ENCODE data around the gene SNX8.
"Not testable (repeated sequence)": the region's sequence is repeated elsewhere in the genome, so short reads cannot be mapped to it uniquely, and the experiment has no call there.

SNX8 gene

GRCh38 chr7:2347351-2348063 lies 33.3 kb upstream of the SNX8 start:
- not testable (repeated sequence) for H3K27ac Mint-ChIP-seq, H3K9me3 Mint-ChIP-seq, DNase-seq, H3K4me3 Mint-ChIP-seq, H3K27me3 Mint-ChIP-seq
- ATAC-seq, result peak; percentile 28
- peaks cover 11% of the 10 kb centered on the region for H3K4me1 Mint-ChIP-seq

- ATAC-seq, result no peak
- H3K4me1 Mint-ChIP-seq, result no peaks in the 10 kb centered on the region
- no peak overlapping the region for H3K4me3 Mint-ChIP-seq
- H3K9me3 Mint-ChIP-seq, result no peaks in the 10 kb centered on the region
- H3K27ac Mint-ChIP-seq, result no peak overlapping the region
- DNase-seq, result no peak
- no peaks in the 10 kb centered on the region for H3K27me3 Mint-ChIP-seq
Observed at GRCh38 chr7:2336626-2337299, 22.5 kb upstream of the SNX8 start.

GRCh38 chr7:2332606-2333231 lies 18.5 kb upstream of the SNX8 start:
- DNase-seq, H3K4me1 Mint-ChIP-seq, H3K4me3 Mint-ChIP-seq, H3K27me3 Mint-ChIP-seq, ATAC-seq, H3K9me3 Mint-ChIP-seq: not testable (repeated sequence)
- H3K27ac Mint-ChIP-seq, result peak overlapping the region in 1 of 2 donors; percentile 40

GRCh38 chr7:2331707-2332106 lies 17.5 kb upstream of the SNX8 start:
- Mint-ChIP-seq H3K27me3 (no peaks in the 10 kb centered on the region), H3K4me1 (no peaks in the 10 kb centered on the region), H3K27ac (no peak overlapping the region), H3K4me3 (no peak overlapping the region), H3K9me3 (no peaks in the 10 kb centered on the region)
- DNase-seq (no peak), ATAC-seq (no peak)

DNA sequence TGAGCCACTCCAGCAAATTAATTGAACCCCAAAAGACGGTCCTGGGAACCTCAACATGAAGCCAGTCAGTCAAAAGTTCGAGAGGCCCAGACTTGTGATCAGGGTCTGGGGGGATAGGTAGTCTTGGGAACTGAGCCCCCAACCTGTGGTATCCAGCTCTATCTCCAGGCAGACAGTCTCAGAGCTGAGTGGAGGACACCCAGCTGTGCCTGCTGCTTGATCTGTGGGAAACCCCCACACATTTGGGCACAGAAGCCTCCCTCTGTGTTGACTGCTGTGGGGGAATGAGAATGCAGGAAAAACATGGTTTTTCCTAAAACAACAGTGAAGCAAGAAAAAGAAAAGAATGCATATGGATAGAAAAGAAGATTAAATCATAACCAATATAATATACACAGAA lies 16.3 kb upstream of the SNX8 start:
- Mint-ChIP-seq H3K27ac (no peak overlapping the region), H3K4me1 (no peaks in the 10 kb centered on the region), H3K9me3 (no peaks in the 10 kb centered on the region), H3K27me3 (no peaks in the 10 kb centered on the region), H3K4me3 (no peak overlapping the region)
- DNase-seq (no peak), ATAC-seq (no peak)

GRCh38 chr7:2326951-2327350 lies 12.7 kb upstream of the SNX8 start:
- DNase-seq (no peak), ATAC-seq (no peak)
- Mint-ChIP-seq H3K4me1 (peaks cover 7% of the 10 kb centered on the region), H3K27me3 (no peaks in the 10 kb centered on the region), H3K4me3 (no peak overlapping the region), H3K9me3 (no peaks in the 10 kb centered on the region), H3K27ac (no peak overlapping the region)

- H3K27me3 Mint-ChIP-seq, result no peaks in the 10 kb centered on the region
- ATAC-seq (no peak), DNase-seq (no peak)
- no peaks in the 10 kb centered on the region for H3K9me3 Mint-ChIP-seq
- no peak overlapping the region for H3K4me3 Mint-ChIP-seq
- H3K4me1 Mint-ChIP-seq, result peaks cover 7% of the 10 kb centered on the region
- H3K27ac Mint-ChIP-seq, result no peak overlapping the region
Observed at GRCh38 chr7:2325162-2325561, 10.9 kb upstream of the SNX8 start.

GRCh38 chr7:2321020-2321419 lies 6.8 kb upstream of the SNX8 start:
- Mint-ChIP-seq H3K4me3 (no peak overlapping the region), H3K4me1 (peaks cover 7% of the 10 kb centered on the region), H3K27ac (no peak overlapping the region), H3K9me3 (no peaks in the 10 kb centered on the region), H3K27me3 (no peaks in the 10 kb centered on the region)
- DNase-seq (no peak), ATAC-seq (no peak)

DNA sequence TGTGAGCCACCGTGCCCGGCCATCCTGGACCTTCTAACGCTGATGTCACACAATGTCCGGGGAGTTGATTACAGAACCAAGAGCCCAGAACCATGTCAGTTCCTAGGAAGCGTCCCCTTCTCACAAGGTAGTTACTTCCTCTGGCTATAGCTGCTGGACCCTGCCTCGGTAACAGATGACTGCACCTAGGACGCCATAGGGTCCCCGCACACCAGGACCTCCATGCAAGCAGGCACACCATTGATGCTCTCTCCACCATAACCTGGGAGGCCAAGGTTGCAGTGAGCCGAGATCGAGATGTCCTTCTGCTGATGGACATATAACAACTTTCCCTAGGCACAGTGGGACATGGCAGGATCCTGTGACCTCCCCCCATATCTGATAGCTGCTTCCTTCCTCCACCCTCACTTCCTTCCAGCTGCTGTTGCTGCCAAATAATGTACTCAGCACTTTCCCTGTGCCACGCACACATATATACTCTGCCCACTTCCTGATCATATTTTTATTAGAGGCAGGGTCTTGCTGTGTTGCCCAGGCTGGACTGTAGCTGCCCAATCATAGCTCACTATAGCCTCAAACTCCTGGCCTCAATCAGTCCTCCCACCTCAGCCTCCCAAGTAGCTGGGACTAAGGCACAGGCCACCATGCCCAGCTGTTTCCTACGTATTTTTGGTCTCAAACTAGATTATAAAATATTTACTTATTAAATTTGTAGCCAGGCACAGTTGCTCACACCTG lies 3.5 kb upstream of the SNX8 start:
- ATAC-seq, result no peak
- no peak overlapping the region for H3K4me3 Mint-ChIP-seq
- DNase-seq, result no peak
- no peaks in the 10 kb centered on the region for H3K9me3 Mint-ChIP-seq
- no peak overlapping the region for H3K27ac Mint-ChIP-seq
- H3K27me3 Mint-ChIP-seq, result no peaks in the 10 kb centered on the region
- H3K4me1 Mint-ChIP-seq, result peaks cover 10% of the 10 kb centered on the region

DNA sequence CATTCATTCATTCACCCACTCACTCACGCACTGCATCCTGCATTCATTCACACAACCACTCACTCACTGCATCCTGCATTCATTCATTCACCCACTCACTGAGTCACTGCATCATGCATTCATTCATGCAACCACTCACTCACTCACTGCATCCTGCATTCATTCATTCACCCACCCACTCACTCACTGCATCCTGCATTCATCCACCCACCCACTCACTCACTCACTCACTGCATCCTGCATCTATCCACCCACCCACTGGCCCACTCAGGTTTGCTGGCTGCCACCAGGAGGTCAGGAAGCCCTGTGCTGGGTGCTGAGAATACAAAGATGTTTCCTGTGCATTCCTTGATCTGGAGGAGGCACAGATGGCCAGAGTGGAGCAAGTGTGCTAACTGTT lies 2.3 kb upstream of the SNX8 start:
- no peaks in the 10 kb centered on the region for H3K9me3 Mint-ChIP-seq
- DNase-seq (no peak), ATAC-seq (no peak)
- peaks cover 21% of the 10 kb centered on the region for H3K4me1 Mint-ChIP-seq
- H3K4me3 Mint-ChIP-seq, result no peak overlapping the region
- no peak overlapping the region for H3K27ac Mint-ChIP-seq
- H3K27me3 Mint-ChIP-seq, result no peaks in the 10 kb centered on the region

DNA sequence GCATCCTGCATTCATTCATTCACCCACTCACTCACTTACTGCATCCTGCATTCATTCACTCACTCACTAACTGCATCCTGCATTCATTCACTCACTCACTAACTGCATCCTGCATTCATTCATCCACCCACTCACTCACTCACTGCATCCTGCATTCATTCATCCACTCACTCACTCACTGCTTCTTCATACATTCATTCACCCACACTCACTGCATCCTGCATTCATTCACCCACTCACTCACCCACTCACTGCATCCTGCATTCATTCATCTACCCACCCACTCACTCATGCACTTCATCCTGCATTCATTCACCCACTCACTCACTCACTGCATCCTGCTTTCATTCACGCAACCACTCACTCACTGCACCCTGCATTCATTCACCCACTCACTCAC lies 1.5 kb upstream of the SNX8 start:
- Mint-ChIP-seq H3K4me1 (peaks cover 21% of the 10 kb centered on the region), H3K27ac (no peak overlapping the region), H3K4me3 (no peak overlapping the region), H3K9me3 (no peaks in the 10 kb centered on the region), H3K27me3 (no peaks in the 10 kb centered on the region)
- ATAC-seq (no peak), DNase-seq (no peak)

DNA sequence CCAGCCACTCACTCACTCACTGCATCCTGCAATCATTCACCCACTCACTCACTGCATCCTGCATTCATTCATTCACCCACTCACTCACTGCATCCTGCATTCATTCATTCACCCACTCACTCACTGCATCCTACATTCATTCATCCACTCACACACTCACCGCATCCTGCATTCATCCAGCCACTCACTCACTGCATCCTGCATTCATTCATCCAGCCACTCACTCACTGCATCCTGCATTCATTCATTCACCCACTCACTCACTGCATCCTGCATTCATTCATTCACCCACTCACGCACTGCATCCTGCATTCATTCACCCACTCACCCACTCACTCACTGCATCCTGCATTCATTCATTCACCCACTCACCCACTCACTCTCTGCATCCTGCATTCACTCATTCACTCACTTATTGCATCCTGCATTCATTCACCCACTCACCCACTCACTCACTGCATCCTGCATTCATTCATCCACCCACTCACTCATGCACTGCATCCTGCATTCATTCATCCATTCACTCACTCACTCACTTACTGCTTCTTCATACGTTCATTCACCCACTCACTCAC lies 802 bp upstream of the SNX8 start:
- H3K27ac Mint-ChIP-seq, H3K27me3 Mint-ChIP-seq, ATAC-seq, DNase-seq, H3K9me3 Mint-ChIP-seq, H3K4me3 Mint-ChIP-seq: not testable (repeated sequence)
- peaks cover 21% of the 10 kb centered on the region for H3K4me1 Mint-ChIP-seq

DNA sequence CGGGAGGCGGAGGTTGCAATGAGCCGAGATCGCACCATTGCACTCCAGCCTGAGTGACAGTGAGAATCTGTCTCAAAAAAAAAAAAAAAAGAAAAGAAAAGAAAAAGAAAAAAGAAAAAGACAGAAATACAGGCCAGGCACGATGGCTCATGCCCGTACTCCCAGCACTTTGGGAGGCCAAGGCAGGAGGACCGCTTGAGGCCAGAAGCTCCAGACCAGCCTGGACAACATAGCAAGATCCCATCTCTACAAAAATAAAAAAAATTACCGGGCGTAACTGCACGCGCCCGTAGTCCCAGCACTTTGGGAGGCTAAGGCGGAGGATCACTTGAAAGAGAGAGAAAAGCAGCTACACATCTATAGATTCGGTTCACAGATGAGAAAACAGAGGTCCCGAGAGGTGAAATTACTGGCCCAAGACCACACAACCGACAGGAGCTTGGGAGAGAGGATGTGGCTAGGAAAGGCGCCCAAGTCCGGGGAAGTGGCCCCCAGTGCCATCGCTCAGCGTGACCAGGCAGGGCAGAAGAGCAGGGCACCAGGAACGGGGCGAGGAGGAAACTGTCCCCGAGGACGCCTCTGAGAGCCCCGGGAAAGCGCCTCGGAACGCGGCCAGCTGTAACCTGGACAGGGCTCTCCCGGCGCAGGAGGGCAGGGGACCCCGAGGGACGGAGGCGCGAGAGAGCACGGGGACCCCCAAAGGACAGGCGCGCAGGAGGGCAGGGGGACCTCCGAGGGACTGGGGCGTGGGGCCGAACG lies 612 bp downstream of the SNX8 start:
- DNase-seq, result no peak
- ATAC-seq, result peak; percentile 47

GRCh38 chr7:2312267-2312929 lies 1.8 kb downstream of the SNX8 start:
- H3K27me3 Mint-ChIP-seq, result no peaks in the 10 kb centered on the region
- no peak for ATAC-seq
- no peak overlapping the region for H3K27ac Mint-ChIP-seq
- H3K4me1 Mint-ChIP-seq, result peaks cover 25% of the 10 kb centered on the region
- no peaks in the 10 kb centered on the region for H3K9me3 Mint-ChIP-seq
- no peak for DNase-seq
- H3K4me3 Mint-ChIP-seq, result peak overlapping the region; percentile 53 to 54

More for the DNA sequence above, 612 bp downstream of the SNX8 start:
- H3K27ac Mint-ChIP-seq, result peak overlapping the region; percentile 92 to 95
- H3K9me3 Mint-ChIP-seq, result no peaks in the 10 kb centered on the region
- peaks cover 21% of the 10 kb centered on the region for H3K4me1 Mint-ChIP-seq
- peak overlapping the region in 1 of 2 donors; percentile 94 for H3K4me3 Mint-ChIP-seq
- no peaks in the 10 kb centered on the region for H3K27me3 Mint-ChIP-seq

All from stimulated activated naive CD8-positive, alpha-beta T cell treated with anti-CD3 and anti-CD28 coated beads, Interleukin-15, amount 100 ng/mL, for 72 hours (primary cell).